Measurements from ENCODE around the gene PTPRN2. TPM values are rescaled to one million over a fixed set of nuclear protein-coding genes. Genes with fewer than 3 reads are reported as not detected.

PTPRN2 gene
- total and polyA plus RNA-seq, 9 of the 15 experiments (the other 6 are each of a cell fraction or from before 2014, with no cell fraction given): not detected

DNA sequence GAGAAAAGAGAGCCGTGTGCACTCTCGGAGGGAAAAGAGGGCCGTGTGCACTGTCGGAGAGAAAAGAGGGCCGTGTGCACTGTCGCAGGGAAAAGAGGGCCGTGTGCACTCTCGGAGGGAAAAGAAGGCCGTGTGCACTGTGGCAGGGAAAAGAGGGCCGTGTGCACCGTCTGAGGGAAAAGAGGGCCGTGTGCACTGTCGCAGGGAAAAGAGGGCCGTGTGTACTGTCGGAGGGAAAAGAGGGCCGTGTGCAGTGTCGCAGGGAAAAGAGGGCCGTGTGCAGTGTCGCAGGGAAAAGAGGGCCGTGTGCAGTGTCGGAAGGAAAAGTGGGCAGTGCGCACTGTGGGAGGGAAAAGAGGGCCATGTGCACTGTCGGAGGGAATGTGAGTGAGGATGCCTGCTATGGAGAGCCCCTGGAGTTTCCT, 1062.1 kb downstream of the PTPRN2 start (continued):
- TF ChIP-seq, protein P1, sequence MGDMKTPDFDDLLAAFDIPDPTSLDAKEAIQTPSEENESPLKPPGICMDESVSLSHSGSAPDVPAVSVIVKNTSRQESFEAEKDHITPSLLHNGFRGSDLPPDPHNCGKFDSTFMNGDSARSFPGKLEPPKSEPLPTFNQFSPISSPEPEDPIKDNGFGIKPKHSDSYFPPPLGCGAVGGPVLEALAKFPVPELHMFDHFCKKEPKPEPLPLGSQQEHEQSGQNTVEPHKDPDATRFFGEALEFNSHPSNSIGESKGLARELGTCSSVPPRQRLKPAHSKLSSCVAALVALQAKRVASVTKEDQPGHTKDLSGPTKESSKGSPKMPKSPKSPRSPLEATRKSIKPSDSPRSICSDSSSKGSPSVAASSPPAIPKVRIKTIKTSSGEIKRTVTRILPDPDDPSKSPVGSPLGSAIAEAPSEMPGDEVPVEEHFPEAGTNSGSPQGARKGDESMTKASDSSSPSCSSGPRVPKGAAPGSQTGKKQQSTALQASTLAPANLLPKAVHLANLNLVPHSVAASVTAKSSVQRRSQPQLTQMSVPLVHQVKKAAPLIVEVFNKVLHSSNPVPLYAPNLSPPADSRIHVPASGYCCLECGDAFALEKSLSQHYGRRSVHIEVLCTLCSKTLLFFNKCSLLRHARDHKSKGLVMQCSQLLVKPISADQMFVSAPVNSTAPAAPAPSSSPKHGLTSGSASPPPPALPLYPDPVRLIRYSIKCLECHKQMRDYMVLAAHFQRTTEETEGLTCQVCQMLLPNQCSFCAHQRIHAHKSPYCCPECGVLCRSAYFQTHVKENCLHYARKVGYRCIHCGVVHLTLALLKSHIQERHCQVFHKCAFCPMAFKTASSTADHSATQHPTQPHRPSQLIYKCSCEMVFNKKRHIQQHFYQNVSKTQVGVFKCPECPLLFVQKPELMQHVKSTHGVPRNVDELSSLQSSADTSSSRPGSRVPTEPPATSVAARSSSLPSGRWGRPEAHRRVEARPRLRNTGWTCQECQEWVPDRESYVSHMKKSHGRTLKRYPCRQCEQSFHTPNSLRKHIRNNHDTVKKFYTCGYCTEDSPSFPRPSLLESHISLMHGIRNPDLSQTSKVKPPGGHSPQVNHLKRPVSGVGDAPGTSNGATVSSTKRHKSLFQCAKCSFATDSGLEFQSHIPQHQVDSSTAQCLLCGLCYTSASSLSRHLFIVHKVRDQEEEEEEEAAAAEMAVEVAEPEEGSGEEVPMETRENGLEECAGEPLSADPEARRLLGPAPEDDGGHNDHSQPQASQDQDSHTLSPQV (IDR thresholded peaks at IDR 0.05): no peak
- no peak for TF ChIP-seq ELF1 (tag; IDR thresholded peaks at IDR 0.05)
- no peak for TF ChIP-seq MCM5 (IDR thresholded peaks at IDR 0.05; ENCODE audit: low read depth)
- no peak for TF ChIP-seq SMARCB1 (IDR thresholded peaks at IDR 0.05; ENCODE audit: insufficient read length, low read depth)
- TF ChIP-seq TEAD2 (tag; IDR thresholded peaks at IDR 0.05): no peak
- no peak for TF ChIP-seq NBN (IDR thresholded peaks at IDR 0.05; ENCODE audit: low read depth)
- no peak for TF ChIP-seq ZKSCAN3 (CRISPR knock-in tag; IDR thresholded peaks at IDR 0.05)
- TF ChIP-seq, protein P2, sequence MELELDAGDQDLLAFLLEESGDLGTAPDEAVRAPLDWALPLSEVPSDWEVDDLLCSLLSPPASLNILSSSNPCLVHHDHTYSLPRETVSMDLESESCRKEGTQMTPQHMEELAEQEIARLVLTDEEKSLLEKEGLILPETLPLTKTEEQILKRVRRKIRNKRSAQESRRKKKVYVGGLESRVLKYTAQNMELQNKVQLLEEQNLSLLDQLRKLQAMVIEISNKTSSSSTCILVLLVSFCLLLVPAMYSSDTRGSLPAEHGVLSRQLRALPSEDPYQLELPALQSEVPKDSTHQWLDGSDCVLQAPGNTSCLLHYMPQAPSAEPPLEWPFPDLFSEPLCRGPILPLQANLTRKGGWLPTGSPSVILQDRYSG (tag; conservative IDR thresholded peaks at IDR 0.05; ENCODE audit: low read depth): no peak
- TF ChIP-seq, protein P3, sequence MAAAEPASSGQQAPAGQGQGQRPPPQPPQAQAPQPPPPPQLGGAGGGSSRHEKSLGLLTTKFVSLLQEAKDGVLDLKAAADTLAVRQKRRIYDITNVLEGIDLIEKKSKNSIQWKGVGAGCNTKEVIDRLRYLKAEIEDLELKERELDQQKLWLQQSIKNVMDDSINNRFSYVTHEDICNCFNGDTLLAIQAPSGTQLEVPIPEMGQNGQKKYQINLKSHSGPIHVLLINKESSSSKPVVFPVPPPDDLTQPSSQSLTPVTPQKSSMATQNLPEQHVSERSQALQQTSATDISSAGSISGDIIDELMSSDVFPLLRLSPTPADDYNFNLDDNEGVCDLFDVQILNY (CRISPR knock-in tag; IDR thresholded peaks at IDR 0.05): no peak
- TF ChIP-seq, protein P4, sequence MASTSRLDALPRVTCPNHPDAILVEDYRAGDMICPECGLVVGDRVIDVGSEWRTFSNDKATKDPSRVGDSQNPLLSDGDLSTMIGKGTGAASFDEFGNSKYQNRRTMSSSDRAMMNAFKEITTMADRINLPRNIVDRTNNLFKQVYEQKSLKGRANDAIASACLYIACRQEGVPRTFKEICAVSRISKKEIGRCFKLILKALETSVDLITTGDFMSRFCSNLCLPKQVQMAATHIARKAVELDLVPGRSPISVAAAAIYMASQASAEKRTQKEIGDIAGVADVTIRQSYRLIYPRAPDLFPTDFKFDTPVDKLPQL (IDR thresholded peaks at IDR 0.05; ENCODE audit: extremely low read depth, insufficient read length): no peak
- TF ChIP-seq RAD21 (CRISPR knock-in tag; conservative IDR thresholded peaks at IDR 0.05 in 1 of 2, IDR thresholded peaks at IDR 0.05 in 1 of 2): no peak
- TF ChIP-seq CBX1 (IDR thresholded peaks at IDR 0.05; ENCODE audit: low read depth): 0 out of 2 replicates have a peak, but pooled peaks have one; percentile 59
- no peak for TF ChIP-seq BACH1 (tag; IDR thresholded peaks at IDR 0.05)
- no peak for TF ChIP-seq ZBTB1 (CRISPR knock-in tag; IDR thresholded peaks at IDR 0.05; ENCODE audit: borderline replicate concordance, low read depth)
- no peak for TF ChIP-seq EGR1 (conservative IDR thresholded peaks at IDR 0.05)
- TF ChIP-seq ZNF217 (CRISPR knock-in tag; IDR thresholded peaks at IDR 0.05): no peak
- no peak for TF ChIP-seq ZNF444 (CRISPR knock-in tag; IDR thresholded peaks at IDR 0.05)
- TF ChIP-seq, protein P5, sequence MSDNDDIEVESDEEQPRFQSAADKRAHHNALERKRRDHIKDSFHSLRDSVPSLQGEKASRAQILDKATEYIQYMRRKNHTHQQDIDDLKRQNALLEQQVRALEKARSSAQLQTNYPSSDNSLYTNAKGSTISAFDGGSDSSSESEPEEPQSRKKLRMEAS (CRISPR knock-in tag; IDR thresholded peaks at IDR 0.05): no peak
- TF ChIP-seq CC2D1A (IDR thresholded peaks at IDR 0.05): no peak
- TF ChIP-seq KHSRP (IDR thresholded peaks at IDR 0.05): no peak
- no peak for TF ChIP-seq NFATC3 (IDR thresholded peaks at IDR 0.05)
- no peak for TF ChIP-seq POLR3A (IDR thresholded peaks at IDR 0.05; ENCODE audit: borderline replicate concordance, extremely low read depth, insufficient read depth, insufficient read length)
- no peak for TF ChIP-seq ZNF551 (CRISPR knock-in tag; IDR thresholded peaks at IDR 0.05)
